ENCODE data around the gene CDC25B. TPM values are rescaled to one million over a fixed set of nuclear protein-coding genes. Genes with fewer than 3 reads are reported as not detected.

The CDC25B gene
- total and polyA plus RNA-seq, 2 of the 13 experiments (the other 11 are each of a cell fraction or from before 2014, with no cell fraction given), result 14.5 to 19.4 TPM

- TF ChIP-seq PCBP2 (optimal IDR thresholded peaks at IDR 0.05; ENCODE audit: low read depth, low read length, poor library complexity, severe bottlenecking), result no peak
- TF ChIP-seq ZNF224 (CRISPR knock-in tag; IDR thresholded peaks at IDR 0.05), result peak; percentile 93; the same call in 1 of the 2 replicates
- TF ChIP-seq ZNF335 (CRISPR knock-in tag; IDR thresholded peaks at IDR 0.05), result 0 out of 2 replicates have a peak, but pooled peaks have one; percentile 21
- no peak for TF ChIP-seq ZNF530 (CRISPR knock-in tag; IDR thresholded peaks at IDR 0.05; ENCODE audit: low read depth)
- TF ChIP-seq PAX8 (CRISPR knock-in tag; IDR thresholded peaks at IDR 0.05; ENCODE audit: borderline replicate concordance), result peak; percentile 68; the same call in 1 of the 2 replicates
- TF ChIP-seq, protein P1, sequence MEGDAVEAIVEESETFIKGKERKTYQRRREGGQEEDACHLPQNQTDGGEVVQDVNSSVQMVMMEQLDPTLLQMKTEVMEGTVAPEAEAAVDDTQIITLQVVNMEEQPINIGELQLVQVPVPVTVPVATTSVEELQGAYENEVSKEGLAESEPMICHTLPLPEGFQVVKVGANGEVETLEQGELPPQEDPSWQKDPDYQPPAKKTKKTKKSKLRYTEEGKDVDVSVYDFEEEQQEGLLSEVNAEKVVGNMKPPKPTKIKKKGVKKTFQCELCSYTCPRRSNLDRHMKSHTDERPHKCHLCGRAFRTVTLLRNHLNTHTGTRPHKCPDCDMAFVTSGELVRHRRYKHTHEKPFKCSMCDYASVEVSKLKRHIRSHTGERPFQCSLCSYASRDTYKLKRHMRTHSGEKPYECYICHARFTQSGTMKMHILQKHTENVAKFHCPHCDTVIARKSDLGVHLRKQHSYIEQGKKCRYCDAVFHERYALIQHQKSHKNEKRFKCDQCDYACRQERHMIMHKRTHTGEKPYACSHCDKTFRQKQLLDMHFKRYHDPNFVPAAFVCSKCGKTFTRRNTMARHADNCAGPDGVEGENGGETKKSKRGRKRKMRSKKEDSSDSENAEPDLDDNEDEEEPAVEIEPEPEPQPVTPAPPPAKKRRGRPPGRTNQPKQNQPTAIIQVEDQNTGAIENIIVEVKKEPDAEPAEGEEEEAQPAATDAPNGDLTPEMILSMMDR (CRISPR knock-in tag; IDR thresholded peaks at IDR 0.05), result peak; percentile 74
- no peak; the same call in 1 of the 2 replicates for TF ChIP-seq ZBTB1 (CRISPR knock-in tag; IDR thresholded peaks at IDR 0.05; ENCODE audit: borderline replicate concordance)
- TF ChIP-seq EEA1 (CRISPR knock-in tag; IDR thresholded peaks at IDR 0.05; ENCODE audit: borderline replicate concordance), result peak; percentile 28; the same call in 1 of the 2 replicates
- TF ChIP-seq, protein P2, sequence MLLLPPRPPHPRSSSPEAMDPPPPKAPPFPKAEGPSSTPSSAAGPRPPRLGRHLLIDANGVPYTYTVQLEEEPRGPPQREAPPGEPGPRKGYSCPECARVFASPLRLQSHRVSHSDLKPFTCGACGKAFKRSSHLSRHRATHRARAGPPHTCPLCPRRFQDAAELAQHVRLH (CRISPR knock-in tag; IDR thresholded peaks at IDR 0.05; ENCODE audit: borderline replicate concordance, low read depth), result no peak; the same call in none of the 2 replicates
- peak; percentile 90; the same call in 1 of the 2 replicates for TF ChIP-seq ZNF510 (CRISPR knock-in tag; IDR thresholded peaks at IDR 0.05; ENCODE audit: low read depth)
- peak; percentile 8; the same call in 1 of the 2 replicates for TF ChIP-seq MZF1 (CRISPR knock-in tag; IDR thresholded peaks at IDR 0.05; ENCODE audit: borderline replicate concordance)
- TF ChIP-seq ZMYM2 (CRISPR knock-in tag; IDR thresholded peaks at IDR 0.05), result peak; percentile 92
- TF ChIP-seq DPF2 (CRISPR knock-in tag; IDR thresholded peaks at IDR 0.05; ENCODE audit: borderline replicate concordance, low read depth), result 0 out of 2 replicates have a peak, but pooled peaks have one; percentile 63
- TF ChIP-seq, protein P3, sequence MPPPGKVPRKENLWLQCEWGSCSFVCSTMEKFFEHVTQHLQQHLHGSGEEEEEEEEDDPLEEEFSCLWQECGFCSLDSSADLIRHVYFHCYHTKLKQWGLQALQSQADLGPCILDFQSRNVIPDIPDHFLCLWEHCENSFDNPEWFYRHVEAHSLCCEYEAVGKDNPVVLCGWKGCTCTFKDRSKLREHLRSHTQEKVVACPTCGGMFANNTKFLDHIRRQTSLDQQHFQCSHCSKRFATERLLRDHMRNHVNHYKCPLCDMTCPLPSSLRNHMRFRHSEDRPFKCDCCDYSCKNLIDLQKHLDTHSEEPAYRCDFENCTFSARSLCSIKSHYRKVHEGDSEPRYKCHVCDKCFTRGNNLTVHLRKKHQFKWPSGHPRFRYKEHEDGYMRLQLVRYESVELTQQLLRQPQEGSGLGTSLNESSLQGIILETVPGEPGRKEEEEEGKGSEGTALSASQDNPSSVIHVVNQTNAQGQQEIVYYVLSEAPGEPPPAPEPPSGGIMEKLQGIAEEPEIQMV (CRISPR knock-in tag; IDR thresholded peaks at IDR 0.05; ENCODE audit: low read depth), result no peak; the same call in 1 of the 2 replicates
- TF ChIP-seq, protein P4, sequence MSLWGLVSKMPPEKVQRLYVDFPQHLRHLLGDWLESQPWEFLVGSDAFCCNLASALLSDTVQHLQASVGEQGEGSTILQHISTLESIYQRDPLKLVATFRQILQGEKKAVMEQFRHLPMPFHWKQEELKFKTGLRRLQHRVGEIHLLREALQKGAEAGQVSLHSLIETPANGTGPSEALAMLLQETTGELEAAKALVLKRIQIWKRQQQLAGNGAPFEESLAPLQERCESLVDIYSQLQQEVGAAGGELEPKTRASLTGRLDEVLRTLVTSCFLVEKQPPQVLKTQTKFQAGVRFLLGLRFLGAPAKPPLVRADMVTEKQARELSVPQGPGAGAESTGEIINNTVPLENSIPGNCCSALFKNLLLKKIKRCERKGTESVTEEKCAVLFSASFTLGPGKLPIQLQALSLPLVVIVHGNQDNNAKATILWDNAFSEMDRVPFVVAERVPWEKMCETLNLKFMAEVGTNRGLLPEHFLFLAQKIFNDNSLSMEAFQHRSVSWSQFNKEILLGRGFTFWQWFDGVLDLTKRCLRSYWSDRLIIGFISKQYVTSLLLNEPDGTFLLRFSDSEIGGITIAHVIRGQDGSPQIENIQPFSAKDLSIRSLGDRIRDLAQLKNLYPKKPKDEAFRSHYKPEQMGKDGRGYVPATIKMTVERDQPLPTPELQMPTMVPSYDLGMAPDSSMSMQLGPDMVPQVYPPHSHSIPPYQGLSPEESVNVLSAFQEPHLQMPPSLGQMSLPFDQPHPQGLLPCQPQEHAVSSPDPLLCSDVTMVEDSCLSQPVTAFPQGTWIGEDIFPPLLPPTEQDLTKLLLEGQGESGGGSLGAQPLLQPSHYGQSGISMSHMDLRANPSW (CRISPR knock-in tag; IDR thresholded peaks at IDR 0.05; ENCODE audit: borderline replicate concordance), result no peak
- TF ChIP-seq ETV6 (CRISPR knock-in tag; conservative IDR thresholded peaks at IDR 0.05), result peak; percentile 51; the same call in 1 of the 2 replicates
- peak; percentile 84 for TF ChIP-seq ZZZ3 (CRISPR knock-in tag; IDR thresholded peaks at IDR 0.05; ENCODE audit: borderline replicate concordance)
- 0 out of 2 replicates have a peak, but pooled peaks have one; percentile 83 for TF ChIP-seq PAWR (CRISPR knock-in tag; IDR thresholded peaks at IDR 0.05; ENCODE audit: borderline replicate concordance)
- TF ChIP-seq IRX3 (CRISPR knock-in tag; IDR thresholded peaks at IDR 0.05; ENCODE audit: borderline replicate concordance, low read depth), result peak; percentile 91; the same call in 1 of the 2 replicates
Measured at GRCh38 chr20:3767427-3768341, 28.4 kb upstream of the CDC25B start, which contains the start of gene ADISSP (continued).

All from HepG2 (cell line).